Bronchial epithelial cell (primary cell): Measurements from ENCODE around the gene NALCN. TPM values are rescaled to one million over a fixed set of nuclear protein-coding genes. Genes with fewer than 3 reads are reported as not detected.

Experiments used
- DNase-seq: peaks from one replicate; pipeline ENCODE4 v3.0.0-alpha.2; 2010; ENCODE audit warnings: low read depth
- FAIRE-seq: peaks from 2 replicates; lab custom pipeline; 2011; peaks lifted over from hg19 to GRCh38; lab: Jason Lieb, UNC
- H3K27me3 ChIP-seq: 2 replicates; pipeline ENCODE4 v1.5.1; 2011; ENCODE audit warnings: low read length; ENCODE audit not compliant: control insufficient read depth, insufficient read depth
- H3K36me3 ChIP-seq: 2 replicates; pipeline ENCODE4 v1.5.1; 2011; ENCODE audit warnings: low read length; ENCODE audit not compliant: control insufficient read depth, insufficient read depth
- H3K4me3 ChIP-seq: 2 replicates; pipeline ENCODE4 v1.5.1; 2011; ENCODE audit warnings: mild to moderate bottlenecking, low read depth, low read length, control low read depth
- total RNA-seq: library from RNA; depleted of rRNA; stranded (reverse); fragments of >200 nt; gene quantifications from 2 replicates; pipeline ENCODE4 v1.2.1, GENCODE V29; 2014
- TF ChIP-seq, protein P1 (sequence below): IDR thresholded peaks from 2 replicates; pipeline ENCODE4 v1.5.1; 2011; ENCODE audit warnings: mild to moderate bottlenecking, moderate library complexity, low read length, control low read depth, inconsistent platforms; ENCODE audit not compliant: insufficient read depth, severe bottlenecking

The NALCN gene
- total RNA-seq, 1 donor from 2014 or later: 0.26 TPM

DNA sequence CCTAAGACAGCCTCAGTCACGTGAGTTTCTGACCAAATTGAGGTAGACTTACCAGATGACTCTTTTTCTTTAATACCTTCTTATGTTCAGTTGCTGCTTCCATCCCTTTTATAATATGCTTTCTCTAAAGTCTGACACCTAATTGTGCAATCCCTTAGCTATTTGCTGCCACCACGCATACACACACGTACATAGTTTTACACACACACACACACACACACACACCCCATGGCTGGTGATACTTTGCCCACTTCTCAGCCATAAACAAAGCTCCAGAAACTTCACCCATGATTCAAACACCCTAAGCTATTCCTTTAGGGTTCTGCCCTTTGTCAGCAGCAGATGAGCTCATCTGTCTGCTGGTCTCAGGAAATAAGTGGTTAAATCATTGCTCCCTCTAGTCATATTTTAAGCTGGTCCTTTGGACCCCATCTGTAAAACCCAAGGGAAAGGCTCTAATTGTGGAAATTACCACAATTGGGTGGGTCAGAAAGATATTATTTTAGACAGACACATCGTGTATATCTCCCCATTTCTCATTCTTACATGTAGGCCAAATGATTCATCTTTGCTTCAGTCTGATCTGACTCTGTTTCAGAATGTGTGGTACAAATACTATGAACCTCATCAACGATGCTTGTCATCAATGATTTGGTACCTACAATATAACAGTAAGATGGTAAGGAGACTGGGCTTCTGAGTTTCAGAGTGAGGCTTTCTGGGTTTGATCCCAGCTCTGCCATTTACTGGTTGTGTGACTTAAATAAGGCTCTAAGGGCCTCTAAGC lies 69.2 kb downstream of the NALCN start:
- Histone ChIP-seq H3K4me3 (no peak overlapping the region), H3K27me3 (no peaks in the 10 kb centered on the region), H3K36me3 (no peaks in the 10 kb centered on the region)
- DNase-seq (no peak), FAIRE-seq (no peak)
- TF ChIP-seq, protein P1, sequence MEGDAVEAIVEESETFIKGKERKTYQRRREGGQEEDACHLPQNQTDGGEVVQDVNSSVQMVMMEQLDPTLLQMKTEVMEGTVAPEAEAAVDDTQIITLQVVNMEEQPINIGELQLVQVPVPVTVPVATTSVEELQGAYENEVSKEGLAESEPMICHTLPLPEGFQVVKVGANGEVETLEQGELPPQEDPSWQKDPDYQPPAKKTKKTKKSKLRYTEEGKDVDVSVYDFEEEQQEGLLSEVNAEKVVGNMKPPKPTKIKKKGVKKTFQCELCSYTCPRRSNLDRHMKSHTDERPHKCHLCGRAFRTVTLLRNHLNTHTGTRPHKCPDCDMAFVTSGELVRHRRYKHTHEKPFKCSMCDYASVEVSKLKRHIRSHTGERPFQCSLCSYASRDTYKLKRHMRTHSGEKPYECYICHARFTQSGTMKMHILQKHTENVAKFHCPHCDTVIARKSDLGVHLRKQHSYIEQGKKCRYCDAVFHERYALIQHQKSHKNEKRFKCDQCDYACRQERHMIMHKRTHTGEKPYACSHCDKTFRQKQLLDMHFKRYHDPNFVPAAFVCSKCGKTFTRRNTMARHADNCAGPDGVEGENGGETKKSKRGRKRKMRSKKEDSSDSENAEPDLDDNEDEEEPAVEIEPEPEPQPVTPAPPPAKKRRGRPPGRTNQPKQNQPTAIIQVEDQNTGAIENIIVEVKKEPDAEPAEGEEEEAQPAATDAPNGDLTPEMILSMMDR: no peak

- Histone ChIP-seq H3K36me3 (no peaks in the 10 kb centered on the region), H3K4me3 (no peak overlapping the region), H3K27me3 (no peaks in the 10 kb centered on the region)
- FAIRE-seq (no peak), DNase-seq (no peak)
- TF ChIP-seq, protein P1: no peak
These were observed 70.1 kb downstream of the NALCN start for GRCh38 chr13:101346161-101346560.

DNA sequence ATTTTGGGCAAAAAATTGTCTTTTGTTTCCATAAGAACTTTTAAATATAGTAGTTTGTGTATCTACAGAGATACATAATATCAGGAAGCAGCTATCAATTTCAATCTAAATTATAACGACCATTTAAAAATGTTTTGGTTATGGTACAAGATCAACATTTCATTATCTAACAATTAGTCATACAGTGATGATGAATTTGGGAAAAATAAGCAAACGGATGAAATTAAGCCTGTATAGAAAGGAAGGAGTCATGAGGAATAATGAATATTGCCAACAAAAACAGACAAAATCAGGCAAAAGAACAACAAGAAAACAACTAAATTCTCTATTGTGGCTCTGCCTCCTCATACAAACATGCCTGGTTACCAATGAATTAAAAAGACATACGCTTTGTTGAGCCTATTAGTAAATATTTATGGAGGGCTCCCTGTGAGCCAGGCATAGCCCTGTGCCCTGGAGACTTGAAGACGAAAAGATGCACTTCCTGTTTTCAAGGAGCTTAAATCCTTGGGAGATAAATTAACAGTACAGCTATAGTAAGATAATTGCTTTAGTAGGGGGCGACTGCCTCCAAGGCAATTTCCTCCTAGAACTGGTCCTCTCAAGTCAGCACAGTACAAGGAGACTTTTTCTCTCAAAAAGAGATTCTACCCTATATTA lies 73.0 kb downstream of the NALCN start:
- no peaks in the 10 kb centered on the region for H3K27me3 ChIP-seq
- TF ChIP-seq, protein P1: no peak
- DNase-seq: no peak
- no peak for FAIRE-seq
- H3K4me3 ChIP-seq: no peak overlapping the region
- no peaks in the 10 kb centered on the region for H3K36me3 ChIP-seq

- TF ChIP-seq, protein P1: no peak
- H3K27me3 ChIP-seq: no peaks in the 10 kb centered on the region
- DNase-seq (no peak), FAIRE-seq (no peak)
- H3K4me3 ChIP-seq: no peak overlapping the region
- no peaks in the 10 kb centered on the region for H3K36me3 ChIP-seq
These were observed 74.8 kb downstream of the NALCN start for GRCh38 chr13:101341464-101341863.

- H3K4me3 ChIP-seq: no peak overlapping the region
- H3K36me3 ChIP-seq: no peaks in the 10 kb centered on the region
- DNase-seq (no peak), FAIRE-seq (no peak)
- TF ChIP-seq, protein P1: no peak
- no peaks in the 10 kb centered on the region for H3K27me3 ChIP-seq
These were observed 77.1 kb downstream of the NALCN start for GRCh38 chr13:101339202-101339601.
